ENCODE data around the gene PPP6R1.

Gene PPP6R1

DNA sequence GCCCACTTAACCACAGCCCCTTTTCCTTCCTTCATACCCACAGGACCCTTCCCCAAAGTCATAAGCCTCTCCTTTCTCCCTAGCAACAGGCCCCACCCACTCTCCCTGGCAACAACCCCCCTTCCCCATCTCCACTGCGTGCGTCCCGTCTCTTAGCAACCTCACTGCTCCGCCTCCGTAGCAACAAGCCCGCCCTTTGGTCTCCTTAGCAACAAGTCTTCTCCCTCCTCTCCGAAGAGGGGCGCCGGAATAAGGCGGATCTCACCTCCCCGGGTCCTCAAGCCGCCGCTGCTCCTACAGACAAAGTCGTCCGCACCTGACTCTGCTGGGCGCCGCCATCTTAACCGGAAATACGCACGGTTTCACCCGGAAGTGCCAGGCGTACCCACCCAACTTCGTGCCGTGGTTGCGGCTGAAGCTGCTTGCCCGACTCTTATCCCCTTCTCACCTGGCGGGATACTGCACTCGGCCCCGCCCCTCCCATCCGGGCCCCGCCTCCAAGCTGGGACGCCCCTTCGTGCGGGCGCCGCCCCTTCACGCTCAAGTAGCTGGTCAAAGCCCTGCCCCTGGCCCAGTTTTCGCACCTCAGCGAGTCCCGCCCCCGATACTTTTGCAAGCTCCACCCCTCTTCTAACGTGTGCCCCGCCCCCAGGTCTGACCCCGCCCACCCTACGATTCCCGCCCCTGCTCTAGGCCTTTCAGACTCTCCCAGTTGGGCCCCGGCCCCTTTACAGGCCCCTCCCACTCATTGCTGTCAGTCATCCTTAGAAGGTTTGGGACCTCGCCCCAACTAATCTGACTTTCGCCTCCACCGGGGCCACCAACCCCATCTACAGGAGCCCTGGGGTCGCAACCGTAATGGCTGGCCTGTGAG is 21.2 kb upstream of the PPP6R1 start, which contains the start of gene HSPBP1:
TSS of gene HSPBP1 (minus strand) at position 341 of the 874 bp plus-strand sequence. CDS start 502 bp downstream, outside the sequence.
- peak; percentile 99 for DNase-seq

DNA sequence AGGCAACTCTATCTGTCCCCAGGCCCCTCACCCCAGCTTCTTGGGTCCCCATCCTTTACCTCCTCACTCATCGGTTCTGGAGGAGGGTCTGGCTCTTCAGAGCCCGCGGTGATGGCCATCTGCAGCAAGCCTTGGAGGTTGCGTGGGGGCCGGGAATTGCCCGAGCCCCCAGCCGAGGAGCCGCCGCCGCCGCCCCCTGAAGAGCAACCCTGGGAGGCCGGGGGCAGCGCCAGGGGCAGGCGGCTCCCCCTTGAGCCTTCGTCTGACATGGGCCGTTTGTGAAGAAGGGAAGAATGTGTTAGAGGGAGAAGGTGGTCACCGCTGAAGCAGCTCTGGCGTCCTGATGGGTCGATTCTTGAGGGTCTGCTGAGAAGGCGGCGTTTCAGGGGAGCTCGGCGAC is 20.5 kb upstream of the PPP6R1 start:
- no peak for DNase-seq

DNA sequence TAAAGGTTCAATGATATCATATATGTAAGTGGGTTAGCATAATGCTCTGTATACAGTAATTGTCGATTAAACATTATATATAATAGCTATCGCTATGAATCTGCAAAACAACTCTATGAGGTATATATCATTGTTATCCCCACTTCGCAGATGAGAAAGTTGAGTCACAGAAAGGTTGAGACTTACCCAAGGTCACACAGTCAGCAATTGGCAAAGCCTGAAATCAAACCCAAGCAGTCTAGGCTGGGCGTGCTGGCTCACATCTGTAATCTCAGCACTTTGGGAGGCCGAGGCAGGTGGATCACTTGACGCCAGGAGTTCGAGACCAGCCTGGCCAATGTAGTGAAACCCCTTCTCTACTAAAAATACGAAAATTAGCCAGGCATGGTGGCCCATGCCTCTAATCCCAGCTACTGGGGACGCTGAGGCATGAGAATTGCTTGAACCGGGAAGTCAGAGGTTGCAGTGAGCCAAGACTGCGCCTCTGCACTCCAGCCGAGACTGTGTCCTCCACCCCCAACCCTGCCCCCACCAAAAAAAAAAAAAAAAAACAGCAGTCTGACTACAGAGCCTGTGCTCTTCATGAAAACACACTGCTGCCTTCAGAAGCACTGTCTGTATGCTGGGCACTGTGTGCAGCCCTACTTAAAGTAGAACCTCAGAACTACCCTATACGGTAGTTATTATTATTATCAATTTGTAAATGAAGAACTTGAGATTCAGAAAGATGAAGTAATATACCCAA is 19.7 kb upstream of the PPP6R1 start:
- no peak for DNase-seq

DNA sequence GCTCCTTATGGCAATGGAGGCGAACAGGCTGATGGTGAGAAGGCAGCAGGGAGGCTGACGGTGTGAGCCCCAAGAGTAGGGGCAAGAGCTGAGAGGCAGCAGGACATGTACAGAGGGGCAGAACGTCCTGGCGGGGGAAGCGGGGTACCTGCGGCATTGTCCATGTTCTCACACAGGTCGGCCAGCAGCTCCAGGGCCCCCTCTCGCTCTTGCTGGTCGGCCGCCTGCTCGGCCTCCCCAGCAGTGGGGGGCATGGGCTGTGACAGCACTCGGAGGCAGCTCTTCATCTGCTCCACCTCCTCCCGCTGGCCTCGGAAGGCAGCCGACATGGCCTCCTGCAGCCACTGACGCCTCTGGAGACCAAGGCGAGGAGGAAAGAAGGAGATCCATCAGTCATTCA is 18.7 kb upstream of the PPP6R1 start:
- no peak for DNase-seq

DNA sequence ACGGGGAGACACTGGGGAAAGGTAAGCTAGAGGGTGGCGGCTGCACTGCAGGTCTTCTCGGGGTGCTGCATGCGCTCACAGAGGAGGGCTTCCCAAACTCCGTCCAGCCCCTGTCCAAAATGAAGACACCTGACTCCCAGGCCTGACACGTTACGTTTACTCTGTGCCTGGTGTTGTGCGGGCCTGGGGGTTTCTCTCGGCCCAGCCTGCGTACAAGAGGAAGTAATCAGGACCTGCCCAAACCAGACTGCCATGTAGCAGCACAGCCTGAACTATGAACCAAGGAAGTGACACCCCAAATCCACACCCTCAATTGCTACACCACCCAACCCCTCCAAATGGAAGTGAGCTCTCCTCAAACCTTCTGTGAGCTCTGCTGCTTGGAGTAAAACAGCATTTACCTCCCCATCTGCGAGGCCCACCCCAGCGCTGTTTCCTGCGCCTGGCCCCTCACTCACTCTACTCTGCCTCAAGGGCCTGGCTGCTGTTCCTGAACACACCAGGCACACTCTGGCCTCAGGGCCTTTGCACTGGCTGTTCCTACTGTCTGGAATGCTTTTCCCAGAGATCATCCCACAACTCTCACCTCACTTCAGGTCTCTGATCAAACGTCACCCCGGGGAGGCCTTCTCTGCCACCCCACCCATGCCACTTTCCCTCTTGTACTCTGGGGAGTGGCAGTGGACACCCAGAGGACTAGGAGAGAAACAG is 18.1 kb upstream of the PPP6R1 start:
- DNase-seq: no peak

DNA sequence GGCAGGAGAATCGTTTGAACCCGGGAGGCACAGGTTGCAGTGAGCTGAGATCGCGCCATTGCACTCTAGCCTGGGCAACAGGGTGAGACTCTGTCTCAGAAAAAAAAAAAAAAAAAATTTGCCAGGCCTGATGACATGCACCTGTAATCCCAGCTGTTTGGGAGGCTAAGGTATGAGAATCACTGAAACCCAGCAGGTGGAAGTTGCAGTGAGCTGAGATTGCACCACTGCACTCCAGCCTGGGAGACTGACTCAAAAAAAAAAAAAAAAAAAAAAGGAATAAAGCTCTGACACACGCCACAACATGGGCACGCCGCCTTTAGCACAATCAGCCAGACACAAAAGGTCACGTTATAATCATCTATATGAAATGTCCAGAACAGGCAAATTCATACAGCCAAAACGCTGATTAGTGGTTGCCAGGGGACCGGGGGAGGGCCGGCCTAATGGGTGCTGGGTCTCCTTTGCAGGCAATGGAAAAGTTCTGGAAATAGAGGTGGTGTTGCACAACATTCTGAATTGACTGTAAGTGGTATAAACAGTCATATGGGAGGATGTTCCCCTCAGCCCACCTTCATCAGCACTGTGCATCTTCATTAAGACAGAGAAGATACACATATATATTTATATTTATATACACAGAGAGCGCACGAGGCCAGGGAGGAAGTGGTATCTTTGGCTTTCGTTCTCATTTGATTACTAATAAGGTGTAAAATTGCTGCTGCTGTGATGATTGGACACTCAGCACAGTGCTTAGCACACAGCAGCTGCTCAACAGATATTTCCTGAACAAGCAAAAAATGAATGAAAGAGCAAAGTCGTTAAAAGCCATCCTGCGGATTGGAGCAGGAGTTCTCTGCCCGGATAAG is 17.3 kb upstream of the PPP6R1 start:
- no peak for DNase-seq

DNA sequence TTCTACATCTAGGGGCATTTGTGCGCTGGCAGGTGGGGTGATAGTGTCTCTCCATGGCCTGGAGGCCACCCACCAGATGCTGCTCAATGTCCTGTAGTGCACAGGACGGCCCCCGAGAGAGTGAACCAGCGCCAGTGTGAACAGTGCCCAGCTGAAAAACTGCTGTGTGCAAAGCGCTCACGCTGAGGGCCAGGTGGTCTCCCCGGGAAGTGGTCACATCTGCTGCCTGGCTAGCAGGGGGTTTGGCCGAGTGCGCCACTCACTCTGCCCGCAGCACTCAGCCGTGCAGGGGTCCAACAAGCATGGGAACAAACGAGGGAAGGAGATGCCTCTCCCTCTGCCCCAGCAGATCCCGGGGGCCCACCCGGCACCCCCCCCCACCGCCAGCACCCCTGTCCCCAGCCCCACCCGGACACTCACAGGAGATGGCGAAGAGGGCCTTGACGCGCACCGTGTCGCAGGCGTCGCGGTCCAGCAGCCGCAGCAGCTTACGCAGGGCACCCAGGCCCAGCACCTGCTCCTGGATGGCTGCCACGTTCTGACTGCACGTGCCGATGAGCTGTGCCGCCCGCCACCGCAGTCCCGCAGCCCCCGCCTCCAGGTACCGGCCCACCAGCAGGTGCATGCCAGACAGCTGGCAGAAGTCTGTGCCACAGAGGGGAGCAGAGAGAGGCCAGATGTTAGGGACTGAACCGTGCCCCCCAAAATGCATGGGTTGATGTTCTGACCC is 15.3 kb upstream of the PPP6R1 start:
- no peak for DNase-seq

DNA sequence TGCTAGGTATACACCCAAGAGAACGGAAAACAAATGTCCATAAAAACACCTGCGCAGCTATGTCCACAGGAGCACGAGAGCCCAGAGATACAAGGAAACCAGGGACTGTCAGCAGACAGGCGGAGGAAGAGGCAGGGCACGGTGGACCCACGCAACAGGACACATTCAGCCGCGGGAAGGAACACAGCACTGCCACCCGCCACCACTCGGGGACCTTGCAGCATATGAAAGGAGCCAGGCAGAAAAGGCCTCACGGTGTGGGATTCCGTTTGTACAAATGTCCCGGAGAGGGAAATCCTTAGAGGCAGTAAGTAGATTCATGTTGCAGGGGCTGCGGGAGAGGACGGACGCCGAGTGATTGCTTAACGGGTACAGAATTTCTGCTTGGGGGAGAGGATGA is 13.3 kb upstream of the PPP6R1 start:
- DNase-seq: no peak

DNA sequence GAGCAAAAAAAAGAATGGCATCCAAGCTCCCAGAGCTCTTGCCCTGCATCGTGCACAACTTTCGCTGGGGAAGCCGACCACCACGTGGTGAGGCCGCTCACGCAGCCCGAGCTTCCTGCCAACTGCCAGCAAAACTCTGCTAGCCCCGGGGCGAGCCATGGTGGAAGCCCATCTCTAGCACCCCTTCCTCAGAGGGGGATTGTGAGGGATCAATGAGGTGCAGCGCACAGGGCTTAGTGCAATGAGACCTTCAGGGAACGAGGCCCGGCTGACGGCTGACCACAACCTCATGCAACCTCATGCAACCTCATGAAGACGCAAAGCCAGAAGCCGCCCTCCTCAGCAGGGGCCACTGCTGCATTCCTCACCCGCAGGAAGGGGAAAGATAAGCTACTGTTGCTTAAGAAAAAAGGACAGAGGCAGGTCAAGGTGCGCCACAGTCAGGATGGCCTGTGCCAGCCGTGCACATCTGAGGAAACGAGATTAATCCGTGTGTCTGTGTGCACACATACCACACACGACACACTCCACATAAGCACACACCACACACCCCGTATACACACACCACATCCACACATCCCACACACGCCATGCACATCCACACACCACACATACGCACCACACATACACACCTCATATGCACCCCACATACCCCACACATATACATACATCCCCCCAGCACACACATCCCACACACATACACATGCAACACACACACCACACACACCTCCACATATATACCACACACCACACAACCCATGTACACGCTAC is 11.5 kb upstream of the PPP6R1 start:
- DNase-seq: no peak

DNA sequence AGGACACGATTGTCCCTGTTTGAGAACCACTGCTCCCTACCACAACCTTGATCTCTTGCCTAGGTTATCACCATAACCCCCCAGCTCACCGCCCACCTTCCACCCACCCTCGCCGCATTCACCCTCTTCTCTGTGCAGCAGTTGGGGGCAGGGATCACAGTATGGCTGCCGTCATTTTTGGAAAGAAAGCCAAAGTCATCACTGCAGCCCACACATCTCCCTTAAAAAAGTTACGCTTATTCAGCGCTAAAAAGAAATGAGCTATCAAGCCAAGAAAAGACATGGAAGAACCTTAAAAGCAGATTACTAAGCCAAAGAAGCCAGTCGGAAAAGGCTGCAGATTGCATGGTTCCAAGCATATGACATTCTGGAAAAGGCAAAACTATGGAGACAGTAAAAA is 10.5 kb upstream of the PPP6R1 start:
- no peak for DNase-seq

DNA sequence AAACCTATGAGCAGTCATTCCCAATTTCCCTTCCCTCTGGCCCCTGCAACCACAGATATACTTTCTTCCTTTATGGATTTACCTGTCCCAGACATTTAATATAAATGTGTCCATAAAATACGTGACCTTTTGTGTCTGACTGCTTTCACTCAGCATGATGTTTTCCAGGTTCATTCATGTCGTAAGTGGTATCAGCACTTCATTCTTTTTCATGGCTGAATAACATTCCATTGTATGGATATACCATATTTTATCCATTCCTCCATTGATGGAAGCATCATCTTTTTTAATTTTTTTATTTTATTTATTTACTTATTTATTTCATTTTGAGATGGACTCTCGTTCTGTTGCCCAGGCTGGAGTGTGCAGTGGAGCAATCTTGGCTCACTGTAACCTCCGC is 8.0 kb upstream of the PPP6R1 start:
- no peak for DNase-seq

DNA sequence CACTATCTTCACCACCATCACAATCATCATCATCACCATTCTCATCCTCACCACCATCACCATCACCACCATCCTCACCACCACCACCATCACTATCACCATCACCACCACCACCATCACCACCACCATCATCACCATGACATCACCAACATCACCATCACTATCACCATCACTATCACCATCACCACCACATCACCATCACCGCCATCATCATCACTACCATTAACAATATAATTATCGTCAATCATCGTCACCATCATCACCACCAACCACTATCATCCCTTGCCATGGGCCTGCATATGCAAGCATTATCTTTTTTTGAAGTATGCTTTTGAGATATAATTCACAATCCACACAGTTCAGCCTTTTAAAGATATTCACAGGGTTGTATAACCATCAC is 7.6 kb upstream of the PPP6R1 start:
- no peak for DNase-seq

DNA sequence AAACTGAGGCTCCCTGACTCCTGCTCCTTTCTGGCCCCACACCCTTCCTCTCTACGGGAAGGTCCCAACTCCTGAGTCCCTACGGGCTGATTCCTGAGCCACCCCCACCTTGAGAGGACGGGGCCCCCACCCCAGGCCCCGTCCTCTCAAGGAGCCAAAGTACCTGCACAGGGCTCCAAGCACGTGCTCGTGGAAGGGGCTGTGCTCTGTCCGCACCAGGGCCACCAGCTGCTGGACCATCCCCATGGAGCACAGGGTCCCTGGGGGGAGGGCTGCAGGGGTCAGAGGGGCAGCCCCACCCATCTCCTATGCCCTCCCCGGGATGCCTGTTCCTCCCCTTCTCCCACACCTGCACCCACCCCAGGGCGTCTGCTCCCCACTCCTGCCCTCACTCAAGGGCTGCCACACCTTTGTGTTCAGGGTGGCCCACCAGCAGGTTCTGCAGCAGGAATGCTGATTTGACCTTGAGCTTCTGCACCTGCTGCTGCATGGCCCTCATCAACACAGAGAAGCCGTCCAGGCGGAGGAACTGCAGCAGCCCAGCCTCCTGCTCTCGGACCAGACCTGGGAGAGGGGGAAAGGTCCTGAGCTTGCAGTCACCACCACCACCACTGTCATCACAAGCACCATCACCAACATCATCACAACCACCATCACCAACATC is 7.0 kb upstream of the PPP6R1 start:
- no peak for DNase-seq

DNA sequence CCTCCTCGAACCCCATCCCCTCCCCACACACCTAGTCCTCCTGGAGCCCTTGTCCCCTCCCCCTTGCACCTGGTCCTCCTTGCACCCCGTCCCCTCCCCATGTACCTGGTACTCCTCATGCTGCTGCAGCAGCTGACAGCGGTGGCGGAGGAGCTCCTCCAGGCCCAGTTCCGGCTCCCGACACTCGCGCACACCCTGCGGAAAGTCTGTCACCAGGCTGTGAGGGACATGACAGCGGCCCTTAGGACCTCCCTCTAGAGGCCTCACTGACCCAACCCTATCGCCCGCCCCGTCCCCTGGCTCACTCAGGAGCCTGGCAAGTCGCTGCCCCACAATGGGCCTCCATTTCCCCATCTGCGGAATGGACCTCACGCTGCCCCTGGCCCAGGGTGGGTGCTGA is 6.4 kb upstream of the PPP6R1 start:
- no peak for DNase-seq

DNA sequence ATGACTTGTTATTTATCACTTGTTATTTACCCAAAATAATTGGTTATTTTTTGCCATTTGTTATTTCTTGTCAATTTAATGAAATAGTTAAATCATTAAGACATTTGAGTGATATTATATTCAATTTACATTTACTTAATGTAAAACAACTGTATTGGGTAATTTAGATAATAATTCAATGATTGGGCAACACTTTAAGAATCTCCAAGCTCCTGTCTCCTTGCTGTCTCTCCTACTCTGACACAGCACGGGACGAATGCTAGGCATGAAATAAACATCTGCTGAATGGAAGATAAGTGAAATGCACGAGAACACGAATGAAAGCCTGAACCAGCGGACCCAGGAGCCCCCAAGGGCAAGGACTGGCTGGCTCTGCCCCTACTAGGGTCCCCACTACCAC is 5.7 kb upstream of the PPP6R1 start:
- no peak for DNase-seq

DNA sequence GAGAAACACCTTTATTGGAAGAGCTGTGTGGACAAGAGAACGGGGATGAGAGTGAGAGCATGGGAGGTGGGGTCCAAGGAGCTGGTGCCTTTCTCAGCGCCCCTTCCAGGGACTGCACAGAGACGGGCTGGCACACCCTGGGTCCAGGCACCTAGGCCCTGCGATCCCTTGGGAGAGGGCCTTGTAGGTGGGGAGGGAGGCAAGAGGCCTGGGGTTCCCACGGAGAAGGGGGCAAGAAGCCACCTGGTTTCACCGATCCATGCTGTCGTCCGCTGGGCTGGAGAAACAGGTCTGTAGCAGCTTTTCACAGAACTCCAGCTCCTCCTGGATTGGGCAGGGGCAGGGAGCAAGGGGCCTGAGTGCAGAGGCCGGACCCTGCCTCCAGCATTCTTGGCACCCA is 3.5 kb upstream of the PPP6R1 start:
- DNase-seq: no peak

DNA sequence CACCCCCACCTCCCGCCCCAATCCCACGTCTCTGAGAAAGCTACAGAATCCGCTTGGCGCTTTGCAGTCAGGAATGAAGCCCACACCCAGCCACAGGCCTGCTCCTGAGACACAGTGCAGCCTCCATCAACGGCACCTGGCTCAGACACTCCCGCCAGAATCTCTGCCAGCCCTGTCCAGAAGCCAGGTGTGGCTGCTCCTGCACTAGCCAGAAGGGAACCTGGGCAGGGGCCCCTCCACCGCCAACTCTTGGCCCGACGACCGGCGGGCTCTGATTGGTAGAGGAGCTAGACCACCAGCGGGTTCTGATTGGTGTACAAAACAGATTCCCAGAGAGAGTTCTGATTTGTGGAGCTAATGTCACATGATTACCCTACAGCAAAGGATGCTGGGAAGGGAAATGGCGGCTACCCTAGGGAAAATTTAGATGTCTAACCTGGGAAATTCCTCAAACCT is 2.9 kb upstream of the PPP6R1 start:
- DNase-seq: no peak

DNA sequence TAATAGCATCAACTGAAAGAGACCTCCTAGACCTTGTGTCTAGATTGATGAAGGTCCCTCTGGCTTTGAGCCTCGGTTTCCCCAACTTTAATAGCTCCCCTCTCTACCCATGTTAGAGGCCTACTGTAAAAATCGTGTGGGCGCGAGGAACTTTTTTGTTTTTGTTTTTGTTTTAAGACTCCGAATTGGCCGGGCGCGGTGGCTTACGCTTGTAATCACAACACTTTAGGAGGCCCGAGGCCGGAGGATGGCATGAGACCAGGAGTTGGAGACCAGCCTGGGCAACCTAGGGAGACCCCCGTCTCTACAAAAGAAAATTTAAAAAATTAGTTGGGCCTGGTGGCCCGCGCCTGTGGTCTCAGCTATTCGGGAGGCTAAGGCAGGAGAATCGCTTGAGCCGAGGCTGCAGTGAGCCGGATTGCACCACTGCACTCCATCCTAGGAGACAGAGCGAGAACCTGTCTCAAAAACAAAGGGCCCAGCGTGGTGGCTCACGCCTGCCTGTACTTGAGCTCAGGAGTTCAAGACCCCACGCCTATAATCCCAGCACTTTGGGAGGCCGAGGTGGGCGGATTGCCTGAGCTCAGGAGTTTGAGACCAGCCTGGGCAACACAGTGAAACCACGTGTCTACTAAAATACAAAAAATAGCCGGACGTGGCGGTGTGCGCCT is 858 bp upstream of the PPP6R1 start:
- DNase-seq: no peak

DNA sequence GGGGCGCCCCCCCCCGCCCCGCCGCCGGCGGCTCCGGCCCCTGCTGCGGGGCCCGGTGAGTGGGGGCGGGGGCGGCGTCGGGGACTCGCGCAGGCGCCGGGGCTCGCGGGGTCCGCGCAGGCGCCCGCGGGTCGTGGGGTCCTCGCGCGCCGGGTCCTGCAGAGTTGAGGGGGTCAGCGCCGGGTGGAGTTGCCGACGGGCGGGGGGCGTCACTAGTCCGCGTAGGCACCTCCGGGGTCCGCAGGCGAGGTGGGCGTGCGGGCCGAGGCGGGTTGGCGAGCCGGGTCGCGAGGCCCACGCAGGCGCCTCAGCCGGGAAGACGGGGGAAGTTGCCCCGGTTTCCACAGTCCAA is 365 bp downstream of the PPP6R1 start:
- DNase-seq: no peak

Data from OCI-M1 (cell line).